Neural progenitor cell (in vitro differentiated cells): Measurements from ENCODE around the gene SPDYC. TPM values are rescaled to one million over a fixed set of nuclear protein-coding genes. Genes with fewer than 3 reads are reported as not detected.

ENCODE experiments used
- DNase-seq: peaks from one replicate; pipeline ENCODE4 v3.0.0-alpha.2; 2016; ENCODE audit warnings: low spot score
- H2AFZ ChIP-seq: fragments of 200-600 bp; sonication (generic); replicated peaks from 2 replicates; pipeline ENCODE4 v1.6.1; 2016; ENCODE audit warnings: antibody characterized with exemption
- H3F3A ChIP-seq: fragments of 200-600 bp; sonication (generic); 2 replicates; pipeline ENCODE4 v1.6.1; 2016; ENCODE audit warnings: antibody characterized with exemption, low read depth
- H3K27ac ChIP-seq: fragments of 200-600 bp; sonication (generic); 2 replicates; pipeline ENCODE4 v1.5.1; 2016; ENCODE audit warnings: mild to moderate bottlenecking
- H3K27me3 ChIP-seq: fragments of 200-600 bp; sonication (generic); 2 replicates; pipeline ENCODE4 v1.6.1; 2016; ENCODE audit warnings: mild to moderate bottlenecking, moderate library complexity
- H3K36me3 ChIP-seq: fragments of 200-600 bp; sonication (generic); 2 replicates; pipeline ENCODE4 v1.5.1; 2016
- H3K4me1 ChIP-seq: fragments of 200-600 bp; sonication (generic); 2 replicates; pipeline ENCODE4 v1.6.1; 2016; ENCODE audit warnings: mixed run types
- H3K4me2 ChIP-seq: fragments of 200-600 bp; sonication (generic); 2 replicates; pipeline ENCODE4 v1.6.1; 2016
- H3K4me3 ChIP-seq: fragments of 200-600 bp; sonication (generic); 2 replicates; pipeline ENCODE4 v1.5.1; 2016
- H3K79me2 ChIP-seq: fragments of 200-600 bp; sonication (generic); 2 replicates; pipeline ENCODE4 v1.6.1; 2016; ENCODE audit warnings: low read depth
- H3K9ac ChIP-seq: fragments of 200-600 bp; sonication (generic); 2 replicates; pipeline ENCODE4 v1.6.1; 2016
- H3K9me3 ChIP-seq: fragments of 200-600 bp; sonication (generic); 2 replicates; pipeline ENCODE4 v1.5.1; 2016; ENCODE audit warnings: low read depth
- H4K20me1 ChIP-seq: fragments of 200-600 bp; sonication (generic); 2 replicates; pipeline ENCODE4 v1.6.1; 2016; ENCODE audit warnings: low read depth
- H3K27ac Mint-ChIP-seq: 3 replicates; pipeline ENCODE4 v1.8.0; 2021; ENCODE audit warnings: mixed read lengths
- H3K27me3 Mint-ChIP-seq: 2 replicates; pipeline ENCODE4 v1.8.0; 2022; ENCODE audit warnings: low read depth, mild to moderate bottlenecking, inconsistent platforms, moderate library complexity, mixed read lengths; ENCODE audit not compliant: insufficient read depth
- H3K36me3 Mint-ChIP-seq: 3 replicates; pipeline ENCODE4 v1.8.0; 2021; ENCODE audit warnings: mixed read lengths
- H3K4me1 Mint-ChIP-seq: 3 replicates; pipeline ENCODE4 v1.8.0; 2021; ENCODE audit warnings: mixed read lengths
- H3K4me3 Mint-ChIP-seq: 3 replicates; pipeline ENCODE4 v1.8.0; 2021; ENCODE audit warnings: mild to moderate bottlenecking, moderate library complexity, mixed read lengths
- H3K9me3 Mint-ChIP-seq: 3 replicates; pipeline ENCODE4 v1.8.0; 2020; ENCODE audit warnings: mixed read lengths
- EZH2 ChIP-seq: fragments of 200-600 bp; sonication (generic); IDR thresholded peaks from 2 replicates; pipeline ENCODE4 v1.6.1; 2017; ENCODE audit warnings: antibody characterized with exemption, mild to moderate bottlenecking, moderate library complexity
- EZH2phosphoT487 ChIP-seq: fragments of 200-600 bp; sonication (generic); IDR thresholded peaks from 2 replicates; pipeline ENCODE4 v1.6.1; 2017; ENCODE audit warnings: antibody characterized with exemption
- total RNA-seq: library from RNA; depleted of rRNA; stranded (reverse); fragments of >200 nt; gene quantifications from 2 replicates; pipeline ENCODE4 v1.2.3, GENCODE V29; 2015; ENCODE audit warnings: low replicate concordance
- TF ChIP-seq, protein P1 (sequence below): fragments of 200-600 bp; sonication (generic); IDR thresholded peaks from 2 replicates; pipeline ENCODE4 v1.5.1; 2017; ENCODE audit warnings: antibody characterized with exemption, mild to moderate bottlenecking

SPDYC gene
- total RNA-seq, 1 donor from 2014 or later: not detected

DNA sequence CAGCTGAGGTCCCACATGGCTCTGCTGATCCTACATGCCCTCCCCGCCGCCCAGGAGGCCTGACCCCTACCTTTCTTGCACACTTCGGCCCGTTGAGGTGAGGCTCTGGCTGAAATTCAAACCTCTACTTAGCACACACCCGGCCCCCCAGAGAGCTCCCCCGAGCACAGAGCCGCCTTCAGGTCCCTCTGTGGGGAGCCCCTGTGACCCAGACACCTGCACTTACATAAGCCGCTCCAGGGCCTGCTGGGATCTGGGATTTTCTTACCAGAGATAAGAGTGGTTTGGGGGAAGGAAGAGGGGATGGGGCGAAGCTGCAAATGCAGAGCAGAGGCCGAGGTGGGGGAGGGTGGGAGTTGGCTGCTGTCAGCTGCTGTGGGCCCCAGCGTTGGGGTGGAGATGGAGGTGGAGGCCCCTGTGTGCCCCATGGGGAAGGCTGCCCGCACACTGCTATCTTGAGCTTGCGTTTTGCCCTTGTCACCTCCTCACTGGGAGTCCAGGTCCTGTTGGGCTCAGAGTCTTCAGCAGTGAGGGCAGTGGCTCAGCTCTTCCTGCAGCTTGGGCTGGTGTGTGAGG, 42.3 kb downstream of the SPDYC start:
- no peaks in the 10 kb centered on the region for H3K79me2 ChIP-seq
- peaks cover 3% of the 10 kb centered on the region for H3F3A ChIP-seq
- no peaks in the 10 kb centered on the region for H3K27me3 ChIP-seq
- no peak overlapping the region for H3K27ac ChIP-seq
- TF ChIP-seq, protein P1, sequence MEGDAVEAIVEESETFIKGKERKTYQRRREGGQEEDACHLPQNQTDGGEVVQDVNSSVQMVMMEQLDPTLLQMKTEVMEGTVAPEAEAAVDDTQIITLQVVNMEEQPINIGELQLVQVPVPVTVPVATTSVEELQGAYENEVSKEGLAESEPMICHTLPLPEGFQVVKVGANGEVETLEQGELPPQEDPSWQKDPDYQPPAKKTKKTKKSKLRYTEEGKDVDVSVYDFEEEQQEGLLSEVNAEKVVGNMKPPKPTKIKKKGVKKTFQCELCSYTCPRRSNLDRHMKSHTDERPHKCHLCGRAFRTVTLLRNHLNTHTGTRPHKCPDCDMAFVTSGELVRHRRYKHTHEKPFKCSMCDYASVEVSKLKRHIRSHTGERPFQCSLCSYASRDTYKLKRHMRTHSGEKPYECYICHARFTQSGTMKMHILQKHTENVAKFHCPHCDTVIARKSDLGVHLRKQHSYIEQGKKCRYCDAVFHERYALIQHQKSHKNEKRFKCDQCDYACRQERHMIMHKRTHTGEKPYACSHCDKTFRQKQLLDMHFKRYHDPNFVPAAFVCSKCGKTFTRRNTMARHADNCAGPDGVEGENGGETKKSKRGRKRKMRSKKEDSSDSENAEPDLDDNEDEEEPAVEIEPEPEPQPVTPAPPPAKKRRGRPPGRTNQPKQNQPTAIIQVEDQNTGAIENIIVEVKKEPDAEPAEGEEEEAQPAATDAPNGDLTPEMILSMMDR: no peak
- no peak for TF ChIP-seq EZH2
- no peak for TF ChIP-seq EZH2phosphoT487
- Mint-ChIP-seq H3K4me1 (peaks cover 12% of the 10 kb centered on the region), H3K27ac (peak overlapping the region; percentile 87), H3K27me3 (peaks cover 8% of the 10 kb centered on the region), H3K4me3 (no peak overlapping the region), H3K9me3 (no peaks in the 10 kb centered on the region), H3K36me3 (no peaks in the 10 kb centered on the region)
- no peaks in the 10 kb centered on the region for H3K9me3 ChIP-seq
- H2AFZ ChIP-seq: no peak overlapping the region
- no peak overlapping the region for H3K9ac ChIP-seq
- no peak overlapping the region for H3K4me3 ChIP-seq
- H3K4me1 ChIP-seq: peaks cover 20% of the 10 kb centered on the region
- no peak for DNase-seq
- H4K20me1 ChIP-seq: no peaks in the 10 kb centered on the region
- no peaks in the 10 kb centered on the region for H3K36me3 ChIP-seq
- no peak overlapping the region for H3K4me2 ChIP-seq

DNA sequence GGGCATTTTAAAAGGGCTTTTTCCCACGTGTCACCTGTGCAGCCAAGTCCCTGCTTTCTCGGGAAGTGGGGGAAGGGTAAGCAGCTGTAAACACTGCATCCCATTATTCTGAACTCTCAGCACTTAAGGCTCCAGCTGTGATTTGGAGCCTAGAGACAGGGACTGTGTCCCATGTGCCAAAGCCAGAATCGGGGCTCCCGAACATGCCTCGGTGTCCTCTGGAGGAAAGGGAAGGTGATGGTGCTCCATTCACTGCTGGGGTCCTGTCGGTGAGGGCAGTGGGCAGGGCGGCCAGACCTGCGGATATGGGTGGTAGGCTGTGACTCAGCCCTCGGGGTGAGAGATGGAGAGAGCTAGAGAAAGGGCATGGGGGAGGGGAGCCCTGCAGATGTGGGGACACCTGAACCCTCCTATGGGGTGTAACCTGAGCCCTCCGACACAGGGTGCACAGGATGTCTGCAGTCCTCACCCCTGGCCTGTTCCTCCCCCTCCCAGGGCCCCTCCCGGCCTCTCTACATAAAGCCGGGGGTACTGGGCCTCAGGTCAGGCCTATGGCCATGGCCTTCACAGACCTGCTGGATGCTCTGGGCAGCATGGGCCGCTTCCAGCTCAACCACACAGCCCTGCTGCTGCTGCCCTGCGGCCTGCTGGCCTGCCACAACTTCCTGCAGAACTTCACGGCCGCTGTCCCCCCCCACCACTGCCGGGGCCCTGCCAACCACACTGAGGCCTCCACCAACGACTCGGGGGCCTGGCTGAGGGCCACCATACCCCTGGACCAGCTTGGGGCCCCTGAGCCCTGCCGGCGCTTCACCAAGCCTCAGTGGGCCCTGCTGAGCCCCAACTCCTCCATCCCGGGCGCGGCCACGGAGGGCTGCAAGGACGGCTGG, 43.5 kb downstream of the SPDYC start:
- no peak overlapping the region for H3K27ac Mint-ChIP-seq
- H3K9me3 ChIP-seq: no peaks in the 10 kb centered on the region
- H3K9ac ChIP-seq: no peak overlapping the region
- peaks cover 12% of the 10 kb centered on the region for H3K4me1 Mint-ChIP-seq
- no peaks in the 10 kb centered on the region for H3K27me3 ChIP-seq
- H3K27ac ChIP-seq: no peak overlapping the region
- H3F3A ChIP-seq: peaks cover 3% of the 10 kb centered on the region
- H2AFZ ChIP-seq: no peak overlapping the region
- no peak for TF ChIP-seq EZH2
- TF ChIP-seq, protein P1: no peak
- TF ChIP-seq EZH2phosphoT487: no peak
- H3K36me3 Mint-ChIP-seq: no peaks in the 10 kb centered on the region
- H3K27me3 Mint-ChIP-seq: peaks cover 11% of the 10 kb centered on the region
- peak overlapping the region; percentile 45 for H3K4me2 ChIP-seq
- peak overlapping the region; percentile 58 for H3K4me3 Mint-ChIP-seq
- H4K20me1 ChIP-seq: no peaks in the 10 kb centered on the region
- H3K4me3 ChIP-seq: no peak overlapping the region
- H3K79me2 ChIP-seq: no peaks in the 10 kb centered on the region
- no peaks in the 10 kb centered on the region for H3K36me3 ChIP-seq
- peaks cover 20% of the 10 kb centered on the region for H3K4me1 ChIP-seq
- DNase-seq: no peak
- H3K9me3 Mint-ChIP-seq: no peaks in the 10 kb centered on the region

- H3K27me3 Mint-ChIP-seq: peaks cover 11% of the 10 kb centered on the region
- H3K4me3 Mint-ChIP-seq: peak overlapping the region; percentile 6
Observed at GRCh38 chr11:65214212-65214845, 44.3 kb downstream of the SPDYC start.

More at GRCh38 chr11:65214212-65214845, 44.3 kb downstream of the SPDYC start:
- H3K9ac ChIP-seq: no peak overlapping the region
- H3F3A ChIP-seq: peaks cover 3% of the 10 kb centered on the region
- TF ChIP-seq EZH2phosphoT487 (no peak), EZH2 (no peak)
- TF ChIP-seq, protein P1: no peak
- H3K27ac ChIP-seq: no peak overlapping the region
- no peaks in the 10 kb centered on the region for H4K20me1 ChIP-seq
- Mint-ChIP-seq H3K4me1 (peaks cover 14% of the 10 kb centered on the region), H3K27ac (peak overlapping the region; percentile 10), H3K9me3 (no peaks in the 10 kb centered on the region), H3K36me3 (no peaks in the 10 kb centered on the region)
- H3K27me3 ChIP-seq: no peaks in the 10 kb centered on the region
- no peaks in the 10 kb centered on the region for H3K79me2 ChIP-seq
- peaks cover 20% of the 10 kb centered on the region for H3K4me1 ChIP-seq
- H3K4me2 ChIP-seq: no peak overlapping the region
- DNase-seq: no peak
- no peak overlapping the region for H2AFZ ChIP-seq
- H3K36me3 ChIP-seq: no peaks in the 10 kb centered on the region
- no peaks in the 10 kb centered on the region for H3K9me3 ChIP-seq
- H3K4me3 ChIP-seq: no peak overlapping the region
